H9 (cell line): ENCODE measurements around the gene NXPH1. TPM values are rescaled to one million over a fixed set of nuclear protein-coding genes. Genes with fewer than 3 reads are reported as not detected.

Experiments used
- DNase-seq: peaks from one replicate; pipeline ENCODE4 v3.0.0-alpha.2; 2017
- H2AFZ ChIP-seq: one replicate; pipeline ENCODE4 v1.6.1; 2013; ENCODE audit warnings: mild to moderate bottlenecking, low read length, control low read depth, moderate library complexity
- H2AK5ac ChIP-seq: 2 replicates; pipeline ENCODE4 v1.6.1; 2013; ENCODE audit warnings: low read length, control low read depth, mixed read lengths; ENCODE audit not compliant: insufficient read length
- H2BK120ac ChIP-seq: one replicate; pipeline ENCODE4 v1.6.1; 2013; ENCODE audit warnings: low read depth, mild to moderate bottlenecking, low read length, control low read depth, inconsistent platforms; ENCODE audit not compliant: poor library complexity, severe bottlenecking
- H2BK12ac ChIP-seq: 2 replicates; pipeline ENCODE4 v1.6.1; 2013; ENCODE audit warnings: low read length, control low read depth, mixed read lengths, low read depth; ENCODE audit not compliant: insufficient read length
- H2BK15ac ChIP-seq: 2 replicates; pipeline ENCODE4 v1.6.1; 2013; ENCODE audit warnings: low read depth, low read length, control low read depth
- H2BK20ac ChIP-seq: one replicate; pipeline ENCODE4 v1.6.1; 2013; ENCODE audit warnings: low read depth, mild to moderate bottlenecking, low read length, control low read depth, inconsistent platforms; ENCODE audit not compliant: poor library complexity, severe bottlenecking
- H2BK5ac ChIP-seq: 2 replicates; pipeline ENCODE4 v1.6.1; 2013; ENCODE audit warnings: low read length, control low read depth, mixed read lengths; ENCODE audit not compliant: insufficient read length
- H3K14ac ChIP-seq: 2 replicates; pipeline ENCODE4 v1.6.1; 2013; ENCODE audit warnings: low read length, control low read depth; ENCODE audit not compliant: insufficient read depth
- H3K18ac ChIP-seq: 2 replicates; pipeline ENCODE4 v1.6.1; 2013; ENCODE audit warnings: low read depth, mild to moderate bottlenecking, mixed read lengths, low read length, control low read depth; ENCODE audit not compliant: insufficient read length
- H3K23ac ChIP-seq: 2 replicates; pipeline ENCODE4 v1.6.1; 2013; ENCODE audit warnings: low read length, control low read depth, mixed read lengths, low read depth; ENCODE audit not compliant: insufficient read length
- H3K23me2 ChIP-seq: 2 replicates; pipeline ENCODE4 v1.6.1; 2013; ENCODE audit warnings: low read depth, mild to moderate bottlenecking, mixed read lengths, low read length, control low read depth; ENCODE audit not compliant: insufficient read length, poor library complexity, severe bottlenecking
- H3K27ac ChIP-seq: 2 replicates; pipeline ENCODE4 v1.5.1; 2013; ENCODE audit warnings: low read length, control low read depth, mixed read lengths, low read depth; ENCODE audit not compliant: insufficient read length
- H3K27me3 ChIP-seq: 2 replicates; pipeline ENCODE4 v1.6.1; 2013; ENCODE audit warnings: low read length, control low read depth, inconsistent platforms; ENCODE audit not compliant: insufficient read depth
- H3K4ac ChIP-seq: 2 replicates; pipeline ENCODE4 v1.6.1; 2013; ENCODE audit warnings: low read depth, mild to moderate bottlenecking, control low read depth, inconsistent platforms, low read length, moderate library complexity
- H3K4me1 ChIP-seq: 2 replicates; pipeline ENCODE4 v1.6.1; 2013; ENCODE audit warnings: low read length, control low read depth, inconsistent platforms; ENCODE audit not compliant: insufficient read depth
- H3K4me2 ChIP-seq: 2 replicates; pipeline ENCODE4 v1.6.1; 2013; ENCODE audit warnings: low read length, control low read depth, mixed read lengths; ENCODE audit not compliant: insufficient read length, insufficient read depth
- H3K56ac ChIP-seq: 2 replicates; pipeline ENCODE4 v1.6.1; 2013; ENCODE audit warnings: low read depth, mild to moderate bottlenecking, mixed read lengths, low read length, control low read depth; ENCODE audit not compliant: insufficient read length
- H3K79me1 ChIP-seq: 2 replicates; pipeline ENCODE4 v1.6.1; 2013; ENCODE audit warnings: low read depth, mild to moderate bottlenecking, moderate library complexity, low read length, control low read depth, inconsistent platforms; ENCODE audit not compliant: insufficient read depth, poor library complexity, severe bottlenecking
- H3K79me2 ChIP-seq: 2 replicates; pipeline ENCODE4 v1.6.1; 2013; ENCODE audit warnings: low read length, control low read depth, inconsistent platforms; ENCODE audit not compliant: insufficient read depth
- H3K9ac ChIP-seq: 2 replicates; pipeline ENCODE4 v1.6.1; 2013; ENCODE audit warnings: low read length, control low read depth, mixed read lengths; ENCODE audit not compliant: insufficient read length; ENCODE audit errors: extremely low read depth
- H3K9me3 ChIP-seq: one replicate; pipeline ENCODE4 v1.6.1; 2013; ENCODE audit warnings: low read depth, low read length, inconsistent platforms; ENCODE audit not compliant: control insufficient read depth
- H3T11ph ChIP-seq: one replicate; pipeline ENCODE4 v1.6.1; 2013; ENCODE audit warnings: mild to moderate bottlenecking, low read length, control low read depth, inconsistent platforms
- H4K20me1 ChIP-seq: one replicate; pipeline ENCODE4 v1.6.1; 2013; ENCODE audit not compliant: control insufficient read depth, insufficient read length, insufficient read depth
- H4K5ac ChIP-seq: 2 replicates; pipeline ENCODE4 v1.6.1; 2013; ENCODE audit warnings: low read depth, mild to moderate bottlenecking, mixed read lengths, low read length, control low read depth; ENCODE audit not compliant: insufficient read length
- H4K8ac ChIP-seq: replicated peaks from 2 replicates; pipeline ENCODE4 v1.6.1; 2013; ENCODE audit warnings: low read length, control low read depth, mixed read lengths, low read depth; ENCODE audit not compliant: insufficient read length
- H4K91ac ChIP-seq: 2 replicates; pipeline ENCODE4 v1.6.1; 2013; ENCODE audit warnings: low read depth, mild to moderate bottlenecking, moderate library complexity, mixed read lengths, low read length, control low read depth; ENCODE audit not compliant: insufficient read length
- H3K27ac Mint-ChIP-seq, 3 experiments: 2 replicates in 2 of 3; 3 replicates in 1 of 3; pipeline ENCODE4 v1.8.0; 2020 to 2021; ENCODE audit warnings: mixed read lengths in 3 of 3, mild to moderate bottlenecking in 1 of 3, moderate library complexity in 1 of 3
- H3K27me3 Mint-ChIP-seq: 2 replicates; pipeline ENCODE4 v1.8.0; 2021; ENCODE audit warnings: low read depth, mild to moderate bottlenecking, moderate library complexity, mixed read lengths
- H3K36me3 Mint-ChIP-seq, 3 experiments: 2 replicates in 2 of 3; 3 replicates in 1 of 3; pipeline ENCODE4 v1.8.0; 2020 to 2021; ENCODE audit warnings: low read depth in 3 of 3, mixed read lengths in 3 of 3; ENCODE audit not compliant: insufficient read depth in 1 of 3
- H3K4me1 Mint-ChIP-seq, 2 experiments: 2 replicates each; pipeline ENCODE4 v1.8.0; 2020; ENCODE audit warnings: mixed read lengths in 2 of 2
- H3K4me3 Mint-ChIP-seq, 2 experiments: 2 replicates in 1 of 2; 3 replicates in 1 of 2; pipeline ENCODE4 v1.8.0; 2020 to 2021; ENCODE audit warnings: mild to moderate bottlenecking in 2 of 2, mixed read lengths in 2 of 2, moderate library complexity in 1 of 2
- H3K9me3 Mint-ChIP-seq, 2 experiments: 2 replicates in 1 of 2; 3 replicates in 1 of 2; pipeline ENCODE4 v1.8.0; 2020; ENCODE audit warnings: mild to moderate bottlenecking in 2 of 2, mixed read lengths in 2 of 2, moderate library complexity in 1 of 2
- CTCF ChIP-seq: fragments of 200-600 bp; sonication (generic); conservative IDR thresholded peaks from 3 replicates; pipeline ENCODE4 v1.8.0; 2021; ENCODE audit warnings: antibody characterized with exemption, mild to moderate bottlenecking
- total RNA-seq: library from RNA; stranded (reverse); gene quantifications from 2 replicates; pipeline ENCODE4 v1.2.1, GENCODE V29; 2021

Gene NXPH1
- total RNA-seq, 1 experiment from 2014 or later = 0.15 TPM

- Histone ChIP-seq H2BK5ac (no peak overlapping the region), H4K20me1 (no peaks in the 10 kb centered on the region), H3K56ac (no peak overlapping the region), H2BK12ac (no peak overlapping the region), H3K79me1 (no peaks in the 10 kb centered on the region), H3K4me2 (no peak overlapping the region), H3K79me2 (no peaks in the 10 kb centered on the region), H3K23me2 (no peaks in the 10 kb centered on the region), H3K4me1 (no peaks in the 10 kb centered on the region; the same call in 1 of the 2 replicates), H3K23ac (no peak overlapping the region), H4K8ac (no peak overlapping the region), H3K27ac (no peak overlapping the region), H2BK120ac (no peak overlapping the region), H4K5ac (no peak overlapping the region), H3K18ac (no peak overlapping the region), H2BK20ac (no peak overlapping the region), H2AFZ (no peak overlapping the region), H3K14ac (no peak overlapping the region), H3K4ac (no peak overlapping the region), H3K27me3 (no peaks in the 10 kb centered on the region), H3K9me3 (no peaks in the 10 kb centered on the region), H3T11ph (no peak overlapping the region), H4K91ac (no peak overlapping the region), H3K9ac (no peak overlapping the region), H2AK5ac (no peak overlapping the region), H2BK15ac (no peak overlapping the region)
- H3K9me3 Mint-ChIP-seq = no peaks in the 10 kb centered on the region
- no peak for DNase-seq
- no peak overlapping the region for H3K4me3 Mint-ChIP-seq
- no peaks in the 10 kb centered on the region for H3K27me3 Mint-ChIP-seq
- H3K4me1 Mint-ChIP-seq = peaks cover 5 to 12% of the 10 kb centered on the region in 2 experiments
- TF ChIP-seq CTCF = no peak
- no peak overlapping the region for H3K27ac Mint-ChIP-seq
- H3K36me3 Mint-ChIP-seq = no peaks in the 10 kb centered on the region
These were observed 347.8 kb downstream of the NXPH1 start for GRCh38 chr7:8781166-8781565.
